SU-DHL-6 (cell line): ENCODE measurements around the gene CHPF2.

Experiments
- EZH2phosphoT487 ChIP-seq: fragments of 200-600 bp; sonication (generic), shearing (Covaris generic); conservative IDR thresholded peaks from 2 replicates; pipeline ENCODE4 v1.6.1; 2018; ENCODE audit warnings: mild to moderate bottlenecking, antibody characterized with exemption, low read length, moderate library complexity, mixed read lengths
- TF ChIP-seq, protein P1 (sequence below): fragments of 200-600 bp; sonication (generic); IDR thresholded peaks from one replicate; pipeline ENCODE4 v1.5.1; 2017; ENCODE audit warnings: antibody characterized with exemption, mild to moderate bottlenecking, low read length, moderate library complexity; ENCODE audit not compliant: insufficient read depth, poor library complexity, severe bottlenecking

DNA sequence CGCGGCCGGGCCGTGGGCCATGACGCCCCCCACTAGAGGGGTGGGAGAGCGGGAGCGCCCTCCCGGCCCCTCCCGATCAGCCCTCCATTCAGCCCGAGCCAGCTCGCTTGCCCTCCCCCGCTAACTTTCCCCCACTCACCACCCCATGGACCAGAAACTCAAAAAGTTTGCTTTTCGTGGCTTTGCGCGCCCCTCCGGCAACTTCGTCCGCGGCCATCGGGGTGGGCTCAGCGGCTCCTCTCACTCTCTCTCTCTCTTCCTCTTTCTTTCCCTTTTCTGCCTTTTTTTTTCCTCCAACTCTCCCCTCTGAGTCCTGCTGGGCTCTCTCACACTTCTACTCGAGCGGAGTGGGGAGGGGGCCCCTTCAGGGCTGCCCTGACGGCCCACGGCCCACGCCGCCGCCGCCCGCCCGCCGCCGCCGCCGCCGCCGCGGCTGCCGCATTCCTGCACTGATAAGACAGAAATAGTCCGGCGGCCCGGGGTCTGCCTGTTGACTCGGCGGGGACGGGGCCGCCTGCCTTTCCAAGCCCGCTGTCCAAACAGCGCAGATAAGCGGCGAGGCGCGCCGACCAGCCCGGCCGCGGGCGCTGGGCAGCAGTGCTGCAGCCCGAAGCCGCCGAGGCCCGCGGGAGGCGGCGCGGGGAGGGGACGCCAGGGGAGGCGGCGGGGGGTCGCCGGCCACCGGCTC is 16.2 kb downstream of the CHPF2 start, which contains the start of gene SMARCD3:
- TF ChIP-seq, protein P1, sequence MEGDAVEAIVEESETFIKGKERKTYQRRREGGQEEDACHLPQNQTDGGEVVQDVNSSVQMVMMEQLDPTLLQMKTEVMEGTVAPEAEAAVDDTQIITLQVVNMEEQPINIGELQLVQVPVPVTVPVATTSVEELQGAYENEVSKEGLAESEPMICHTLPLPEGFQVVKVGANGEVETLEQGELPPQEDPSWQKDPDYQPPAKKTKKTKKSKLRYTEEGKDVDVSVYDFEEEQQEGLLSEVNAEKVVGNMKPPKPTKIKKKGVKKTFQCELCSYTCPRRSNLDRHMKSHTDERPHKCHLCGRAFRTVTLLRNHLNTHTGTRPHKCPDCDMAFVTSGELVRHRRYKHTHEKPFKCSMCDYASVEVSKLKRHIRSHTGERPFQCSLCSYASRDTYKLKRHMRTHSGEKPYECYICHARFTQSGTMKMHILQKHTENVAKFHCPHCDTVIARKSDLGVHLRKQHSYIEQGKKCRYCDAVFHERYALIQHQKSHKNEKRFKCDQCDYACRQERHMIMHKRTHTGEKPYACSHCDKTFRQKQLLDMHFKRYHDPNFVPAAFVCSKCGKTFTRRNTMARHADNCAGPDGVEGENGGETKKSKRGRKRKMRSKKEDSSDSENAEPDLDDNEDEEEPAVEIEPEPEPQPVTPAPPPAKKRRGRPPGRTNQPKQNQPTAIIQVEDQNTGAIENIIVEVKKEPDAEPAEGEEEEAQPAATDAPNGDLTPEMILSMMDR = no peak
- TF ChIP-seq EZH2phosphoT487 = peak; percentile 98; the same call in 1 of the 2 replicates
